ENCODE results near the gene DDX47. TPM values are rescaled to one million over a fixed set of nuclear protein-coding genes. Genes with fewer than 3 reads are reported as not detected.

DDX47 gene
- total RNA-seq: 10 to 100 TPM; 42.9 to 56.9 (median 49.7) TPM
- polyA plus RNA-seq: 10 to 100 TPM; 22.8 to 33.3 (median 26.1) TPM

DNA sequence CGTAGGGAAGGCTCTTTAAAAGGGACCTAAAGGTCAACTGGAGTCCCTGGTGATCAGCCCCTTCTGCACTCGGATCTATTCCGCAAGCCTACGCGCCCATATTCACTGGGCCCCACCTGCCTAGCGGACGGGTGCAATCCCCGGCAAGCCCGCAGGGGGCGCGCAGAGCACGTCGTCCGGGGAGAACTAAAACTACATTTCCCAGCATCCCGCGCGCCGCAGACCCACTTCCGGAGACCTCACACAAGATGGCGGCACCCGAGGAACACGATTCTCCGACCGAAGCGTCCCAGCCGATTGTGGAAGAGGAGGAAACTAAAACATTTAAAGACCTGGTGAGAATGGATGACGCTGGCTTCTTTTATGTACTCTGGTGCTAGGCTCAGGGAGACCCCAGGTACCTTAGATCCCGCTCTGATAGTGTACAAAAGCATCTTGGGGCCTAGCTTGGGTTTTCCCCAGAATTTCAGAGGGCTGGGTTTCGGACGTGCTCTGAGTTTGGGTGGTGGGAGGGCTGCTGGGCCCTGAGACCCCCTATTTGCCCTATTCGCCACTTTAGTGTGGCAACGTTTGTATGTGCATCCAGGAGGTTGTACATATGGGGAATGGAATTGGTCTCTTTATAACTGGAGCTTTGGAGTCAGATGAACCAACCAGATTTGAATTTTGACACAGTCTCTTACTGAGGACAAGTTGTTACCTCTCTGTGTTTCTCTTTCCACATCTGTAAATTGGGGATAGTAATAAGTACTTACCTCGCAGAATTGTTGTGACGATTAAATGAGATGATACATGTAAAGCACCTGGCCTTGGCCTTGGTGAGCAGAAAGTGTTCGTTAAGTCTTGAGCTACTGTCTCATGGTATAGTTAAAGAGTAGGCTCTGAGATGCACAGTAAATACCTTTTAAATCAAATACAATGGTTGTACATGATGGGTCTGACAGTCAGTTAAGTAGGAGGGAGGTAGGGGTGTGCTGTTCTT lies at the start of gene DDX47:
DDX47 (plus strand) TSS at position 227 of the 982 bp plus-strand sequence; CDS start at position 249, 22 bp downstream.
- Histone ChIP-seq H3K27ac (peak within 1 kb of the TSS; percentile 66 to 83 (median 80)), H3K4me3 (peak within 1 kb of the TSS; percentile 67 to 83 (median 77)), H3K27me3 (no peaks in the 10 kb centered on the region), H3K4me1 (peaks cover 0 to 39% (median 33%) of the 10 kb centered on the region in 4 donors), H3K36me3 (peaks cover 0 to 9% (median 0%) of the 10 kb centered on the region in 4 donors), H3K9me3 (no peaks in the 10 kb centered on the region)
- peak; percentile 97 for DNase-seq
- intact Hi-C loops (cut with DNase I): loop anchor here (1.0 to 10.0 kb wide), 3 partner anchors 25 to 191 kb away; partner anchors contain the start of genes GPRC5A and HEBP1
- TF ChIP-seq EP300 (IDR thresholded peaks at IDR 0.05) (no peak), POLR2AphosphoS5 (IDR thresholded peaks at IDR 0.05) (peak; percentile 65 to 82 (median 78)), POLR2A (IDR thresholded peaks at IDR 0.05) (peak; percentile 23 to 24)
- TF ChIP-seq, protein P1, sequence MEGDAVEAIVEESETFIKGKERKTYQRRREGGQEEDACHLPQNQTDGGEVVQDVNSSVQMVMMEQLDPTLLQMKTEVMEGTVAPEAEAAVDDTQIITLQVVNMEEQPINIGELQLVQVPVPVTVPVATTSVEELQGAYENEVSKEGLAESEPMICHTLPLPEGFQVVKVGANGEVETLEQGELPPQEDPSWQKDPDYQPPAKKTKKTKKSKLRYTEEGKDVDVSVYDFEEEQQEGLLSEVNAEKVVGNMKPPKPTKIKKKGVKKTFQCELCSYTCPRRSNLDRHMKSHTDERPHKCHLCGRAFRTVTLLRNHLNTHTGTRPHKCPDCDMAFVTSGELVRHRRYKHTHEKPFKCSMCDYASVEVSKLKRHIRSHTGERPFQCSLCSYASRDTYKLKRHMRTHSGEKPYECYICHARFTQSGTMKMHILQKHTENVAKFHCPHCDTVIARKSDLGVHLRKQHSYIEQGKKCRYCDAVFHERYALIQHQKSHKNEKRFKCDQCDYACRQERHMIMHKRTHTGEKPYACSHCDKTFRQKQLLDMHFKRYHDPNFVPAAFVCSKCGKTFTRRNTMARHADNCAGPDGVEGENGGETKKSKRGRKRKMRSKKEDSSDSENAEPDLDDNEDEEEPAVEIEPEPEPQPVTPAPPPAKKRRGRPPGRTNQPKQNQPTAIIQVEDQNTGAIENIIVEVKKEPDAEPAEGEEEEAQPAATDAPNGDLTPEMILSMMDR (IDR thresholded peaks at IDR 0.05): peak; percentile 93 to 97 (median 95)
- 1 to 2% methylated on average over 35 of the region's 35 CpGs for WGBS, 2 donors

DNA sequence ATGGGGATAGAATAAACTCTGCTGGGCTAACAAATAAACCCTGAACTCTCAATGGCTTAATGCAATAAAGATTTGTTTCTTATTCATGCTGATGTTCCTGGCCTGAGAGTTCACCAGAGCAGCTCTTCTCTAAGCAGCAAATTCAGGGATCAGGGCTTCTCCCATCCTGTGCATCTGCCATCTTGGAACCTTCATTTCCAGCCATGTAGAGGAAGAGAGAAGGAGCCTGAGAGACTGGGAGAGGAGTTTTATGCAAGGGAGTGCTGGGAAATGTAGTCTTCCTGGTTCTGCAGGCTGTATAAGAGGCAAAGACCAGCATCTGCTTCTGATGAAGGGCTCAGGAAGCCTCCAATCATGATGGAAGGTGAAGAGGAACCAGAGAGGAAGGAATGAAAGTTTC lies 48.3 kb upstream of the DDX47 start:
- intact Hi-C loops (cut with DNase I): no loop called here
- Histone ChIP-seq H3K4me1 (no peaks in the 10 kb centered on the region), H3K9me3 (no peaks in the 10 kb centered on the region), H3K27ac (no peak overlapping the region), H3K36me3 (no peaks in the 10 kb centered on the region), H3K4me3 (no peak overlapping the region), H3K27me3 (no peaks in the 10 kb centered on the region)
- no peak for DNase-seq
- TF ChIP-seq EP300 (IDR thresholded peaks at IDR 0.05) (no peak), POLR2A (IDR thresholded peaks at IDR 0.05) (no peak), POLR2AphosphoS5 (IDR thresholded peaks at IDR 0.05) (no peak)
- TF ChIP-seq, protein P1 (IDR thresholded peaks at IDR 0.05): no peak

DNA sequence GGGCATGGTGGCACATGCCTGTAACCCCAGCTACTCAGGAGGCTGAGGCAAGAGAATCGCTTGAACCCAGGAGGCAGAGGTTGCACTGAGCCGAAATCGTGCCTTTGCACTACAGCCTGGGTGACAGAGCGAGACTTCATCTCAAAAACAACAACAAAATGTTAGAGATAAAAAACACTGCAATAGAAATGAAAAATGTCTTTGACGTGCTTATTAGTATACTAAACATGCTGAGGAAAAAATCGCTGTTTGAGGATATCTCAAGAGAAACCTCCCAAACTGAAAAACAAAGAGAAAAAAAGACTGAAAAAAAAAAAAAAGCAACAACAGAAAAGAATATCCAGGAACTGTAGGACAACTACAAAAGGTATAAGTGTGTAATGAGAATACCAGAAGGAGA lies 42.9 kb upstream of the DDX47 start:
- no peak for DNase-seq
- TF ChIP-seq EP300 (IDR thresholded peaks at IDR 0.05) (no peak), POLR2AphosphoS5 (IDR thresholded peaks at IDR 0.05) (no peak), POLR2A (IDR thresholded peaks at IDR 0.05) (no peak)
- TF ChIP-seq, protein P1 (IDR thresholded peaks at IDR 0.05): no peak
- intact Hi-C loops (cut with DNase I): no loop called here

DNA sequence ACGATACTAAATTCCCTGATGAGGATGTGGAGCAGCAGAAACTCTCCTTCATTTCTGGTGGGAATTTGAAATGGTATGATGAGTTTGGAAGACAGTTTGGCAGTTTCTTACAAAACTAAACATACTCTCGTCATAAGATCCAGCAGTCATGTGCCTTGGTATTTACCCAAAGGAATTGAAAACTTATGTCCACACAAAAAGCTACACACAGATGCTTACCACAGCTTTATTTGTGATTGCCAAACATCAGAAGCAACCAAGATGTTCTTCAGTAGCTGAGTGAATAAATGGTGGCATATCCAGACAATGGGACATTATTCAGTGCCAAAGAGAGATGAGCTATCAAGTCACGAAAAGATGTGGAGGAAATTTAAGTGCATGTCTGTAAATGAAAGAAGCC lies 38.4 kb upstream of the DDX47 start:
- TF ChIP-seq EP300 (IDR thresholded peaks at IDR 0.05) (no peak), POLR2A (IDR thresholded peaks at IDR 0.05) (no peak), POLR2AphosphoS5 (IDR thresholded peaks at IDR 0.05) (no peak)
- TF ChIP-seq, protein P1 (IDR thresholded peaks at IDR 0.05): no peak
- intact Hi-C loops (cut with DNase I): no loop called here
- WGBS, 2 donors: 66 to 82% methylated on average over 3 of the region's 3 CpGs

More for the DNA sequence above, 42.9 kb upstream of the DDX47 start:
- H3K4me1 ChIP-seq: no peaks in the 10 kb centered on the region
- H3K36me3 ChIP-seq: no peaks in the 10 kb centered on the region
- WGBS, 2 donors: 96 to 97% methylated on average over 6 of the region's 6 CpGs
- no peaks in the 10 kb centered on the region for H3K27me3 ChIP-seq
- no peaks in the 10 kb centered on the region for H3K9me3 ChIP-seq
- H3K4me3 ChIP-seq: no peak overlapping the region
- no peak overlapping the region for H3K27ac ChIP-seq

More for the DNA sequence above, 38.4 kb upstream of the DDX47 start:
- no peaks in the 10 kb centered on the region for H3K27me3 ChIP-seq
- no peak for DNase-seq
- no peaks in the 10 kb centered on the region for H3K36me3 ChIP-seq
- H3K27ac ChIP-seq: no peak overlapping the region
- no peaks in the 10 kb centered on the region for H3K9me3 ChIP-seq
- peaks cover 0 to 9% (median 7%) of the 10 kb centered on the region in 4 donors for H3K4me1 ChIP-seq
- H3K4me3 ChIP-seq: no peak overlapping the region
